ENCODE measurements around the gene CEMIP. TPM values are rescaled to one million over a fixed set of nuclear protein-coding genes. Genes with fewer than 3 reads are reported as not detected.

The CEMIP gene
- total and polyA plus RNA-seq, 2 of the 8 experiments (the other 6 are each of a cell fraction or from before 2014, with no cell fraction given) = 0.11 to 0.60 TPM

DNA sequence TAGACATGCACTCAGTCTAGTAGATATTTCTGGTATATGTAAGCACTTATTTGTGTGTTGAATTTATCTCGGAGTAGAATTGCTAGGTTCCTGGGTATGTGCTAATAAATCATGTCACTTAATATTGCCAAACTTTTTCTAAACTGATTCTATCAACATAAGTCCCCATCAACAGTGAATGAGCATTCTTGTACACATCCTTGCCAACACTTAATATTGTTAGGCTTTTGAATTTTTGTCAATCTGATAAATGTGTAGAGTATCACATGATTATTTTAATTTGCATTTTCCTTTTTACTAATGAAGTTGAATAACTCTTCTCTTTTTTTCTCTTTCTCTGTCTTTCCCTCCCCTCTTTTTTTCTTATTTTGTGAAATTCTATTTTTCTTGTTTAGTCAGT is 33.3 kb upstream of the CEMIP start (continued):
- TF ChIP-seq NANOG (IDR thresholded peaks at IDR 0.05; ENCODE audit: insufficient read depth, low read depth, low read length, poor library complexity, severe bottlenecking) (no peak), EP300 (IDR thresholded peaks at IDR 0.05; ENCODE audit: borderline replicate concordance in 1 of 2, low read depth in 2 of 2, low read length in 2 of 2) (no peak)
- TF ChIP-seq, protein P1, sequence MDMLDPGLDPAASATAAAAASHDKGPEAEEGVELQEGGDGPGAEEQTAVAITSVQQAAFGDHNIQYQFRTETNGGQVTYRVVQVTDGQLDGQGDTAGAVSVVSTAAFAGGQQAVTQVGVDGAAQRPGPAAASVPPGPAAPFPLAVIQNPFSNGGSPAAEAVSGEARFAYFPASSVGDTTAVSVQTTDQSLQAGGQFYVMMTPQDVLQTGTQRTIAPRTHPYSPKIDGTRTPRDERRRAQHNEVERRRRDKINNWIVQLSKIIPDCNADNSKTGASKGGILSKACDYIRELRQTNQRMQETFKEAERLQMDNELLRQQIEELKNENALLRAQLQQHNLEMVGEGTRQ (IDR thresholded peaks at IDR 0.05; ENCODE audit: low read length) = no peak
